ENCODE measurements around the gene MEGF10. TPM values are rescaled to one million over a fixed set of nuclear protein-coding genes. Genes with fewer than 3 reads are reported as not detected.

The MEGF10 gene
- polyA plus RNA-seq, 3 donors = 0.75 to 0.88 (median 0.83) TPM

DNA sequence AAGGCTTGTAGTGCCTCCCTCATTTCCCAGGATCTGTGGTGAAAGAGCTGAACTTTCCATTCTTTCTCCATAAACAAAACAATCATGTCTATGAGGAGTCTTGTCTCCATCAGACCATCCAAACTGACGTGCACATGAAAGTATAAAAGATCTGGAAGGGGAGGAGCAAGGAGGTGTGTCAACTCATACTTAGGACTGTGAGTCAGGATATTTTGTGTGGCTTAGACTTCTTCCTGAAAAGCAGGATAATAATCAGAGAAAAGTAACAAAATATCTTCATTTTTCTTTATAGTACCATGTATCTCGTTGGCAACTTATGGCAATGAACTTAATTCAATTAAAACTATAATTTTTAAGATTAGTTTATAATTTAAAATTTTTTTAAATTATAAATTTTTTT, 130.9 kb downstream of the MEGF10 start:
- DNase-seq (ENCODE audit: extremely low read depth in 1 of 11, low read depth in 9 of 11, low spot score in 4 of 11) = no peak

GRCh38 chr5:127423173-127423798, 132.7 kb downstream of the MEGF10 start:
- DNase-seq (ENCODE audit: extremely low read depth in 1 of 11, low read depth in 9 of 11, low spot score in 4 of 11) = no peak

GRCh38 chr5:127425037-127425436, 134.4 kb downstream of the MEGF10 start:
- no peak for DNase-seq (ENCODE audit: extremely low read depth in 1 of 11, low read depth in 9 of 11, low spot score in 4 of 11)

GRCh38 chr5:127425868-127426267, 135.3 kb downstream of the MEGF10 start:
- no peak for DNase-seq (ENCODE audit: extremely low read depth in 1 of 11, low read depth in 9 of 11, low spot score in 4 of 11)

- DNase-seq (ENCODE audit: extremely low read depth in 1 of 11, low read depth in 9 of 11, low spot score in 4 of 11) = no peak
Observed at GRCh38 chr5:127426661-127427060, 136.1 kb downstream of the MEGF10 start.

- no peak for DNase-seq (ENCODE audit: extremely low read depth in 1 of 11, low read depth in 9 of 11, low spot score in 4 of 11)
Observed at GRCh38 chr5:127428276-127428675, 137.7 kb downstream of the MEGF10 start.

GRCh38 chr5:127428748-127429147, 138.2 kb downstream of the MEGF10 start:
- DNase-seq (ENCODE audit: extremely low read depth in 1 of 11, low read depth in 9 of 11, low spot score in 4 of 11) = peak in 2 of 11 donors; percentile 19 to 25

DNA sequence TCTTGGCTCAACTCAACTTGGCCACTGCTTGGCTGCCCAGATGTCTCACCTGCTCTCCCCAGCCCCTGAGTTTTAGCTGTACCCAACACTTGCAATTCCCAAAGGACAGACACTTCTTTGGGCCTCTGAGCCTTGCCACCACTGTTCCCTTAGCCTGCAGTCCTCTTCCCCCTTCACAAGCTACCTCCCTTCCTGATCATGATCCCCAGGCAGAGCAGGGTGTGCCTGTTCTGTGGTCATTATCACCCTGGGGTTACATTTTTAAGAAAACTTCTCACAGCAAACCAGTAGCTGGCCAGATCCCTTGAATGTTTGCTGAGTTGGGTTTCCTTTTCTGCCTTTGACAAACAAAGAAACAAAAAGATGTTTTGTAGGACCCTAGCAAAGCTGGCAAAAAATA, 139.3 kb downstream of the MEGF10 start:
- no peak for DNase-seq (ENCODE audit: extremely low read depth in 1 of 11, low read depth in 9 of 11, low spot score in 4 of 11)

- DNase-seq (ENCODE audit: extremely low read depth in 1 of 11, low read depth in 9 of 11, low spot score in 4 of 11) = no peak
Observed at GRCh38 chr5:127430627-127431026, 140.0 kb downstream of the MEGF10 start.

- DNase-seq (ENCODE audit: extremely low read depth in 1 of 11, low read depth in 9 of 11, low spot score in 4 of 11) = peak in 1 of 11 donors; percentile 32
Observed at GRCh38 chr5:127431977-127432585, 141.5 kb downstream of the MEGF10 start.

DNA sequence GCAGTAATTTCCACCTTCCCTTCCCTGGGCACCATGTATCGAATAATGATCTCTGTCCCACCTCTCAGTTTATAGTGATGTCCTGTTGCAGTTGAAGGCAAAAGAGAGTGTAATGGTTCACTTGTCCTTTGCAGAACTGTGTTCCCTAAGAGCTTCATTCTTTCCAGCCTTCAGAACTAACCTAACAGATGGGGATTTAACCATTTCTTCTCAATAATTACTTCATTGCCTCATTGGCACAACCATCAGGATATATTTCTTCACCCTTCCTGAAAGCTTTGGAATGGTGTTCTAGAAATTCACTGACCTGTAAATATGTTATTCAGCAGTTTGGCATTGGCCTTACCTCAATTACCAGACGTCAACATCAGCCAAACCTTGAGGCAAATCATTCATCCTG, 142.9 kb downstream of the MEGF10 start:
- DNase-seq (ENCODE audit: extremely low read depth in 1 of 11, low read depth in 9 of 11, low spot score in 4 of 11) = no peak

DNA sequence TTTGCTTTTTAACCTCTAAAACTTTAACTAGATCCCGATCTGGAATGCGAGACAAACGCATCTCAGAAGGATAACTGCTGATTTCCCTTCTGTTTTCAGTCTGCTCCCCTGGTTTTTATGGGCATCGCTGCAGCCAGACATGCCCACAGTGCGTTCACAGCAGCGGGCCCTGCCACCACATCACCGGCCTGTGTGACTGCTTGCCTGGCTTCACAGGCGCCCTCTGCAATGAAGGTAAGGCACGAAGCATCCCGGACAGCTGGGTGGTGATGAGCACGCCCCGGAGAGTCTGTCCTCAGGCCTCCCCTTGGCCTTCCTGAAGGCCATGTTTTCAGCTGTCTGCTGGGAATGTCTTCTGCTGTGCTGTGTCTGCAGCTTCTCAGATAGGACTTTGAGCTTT, 144.0 kb downstream of the MEGF10 start:
- no peak for DNase-seq (ENCODE audit: extremely low read depth in 1 of 11, low read depth in 9 of 11, low spot score in 4 of 11)

DNA sequence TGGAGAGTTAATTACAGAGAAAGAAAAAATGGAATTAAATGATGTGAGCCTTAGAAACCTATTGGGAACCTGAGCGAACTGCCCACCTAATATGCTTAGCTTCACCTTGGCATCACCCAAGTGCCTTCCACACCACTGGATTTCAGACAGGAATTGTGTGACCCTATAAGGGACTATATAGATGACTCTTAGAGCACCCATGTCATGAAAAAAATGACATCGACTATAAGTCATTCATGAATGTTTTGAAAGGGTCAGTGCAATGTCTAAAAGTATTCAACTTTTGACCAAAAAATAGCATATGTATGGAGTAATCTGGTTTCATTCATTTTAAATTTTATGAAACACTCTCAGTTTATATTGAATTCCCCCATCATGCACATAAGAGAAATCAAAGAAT, 145.2 kb downstream of the MEGF10 start:
- DNase-seq (ENCODE audit: extremely low read depth in 1 of 11, low read depth in 9 of 11, low spot score in 4 of 11) = no peak

- no peak for DNase-seq (ENCODE audit: extremely low read depth in 1 of 11, low read depth in 9 of 11, low spot score in 4 of 11)
Observed at GRCh38 chr5:127439644-127440043, 149.0 kb downstream of the MEGF10 start.

- DNase-seq (ENCODE audit: extremely low read depth in 1 of 11, low read depth in 9 of 11, low spot score in 4 of 11) = no peak
Observed at GRCh38 chr5:127440831-127441230, 150.2 kb downstream of the MEGF10 start.

GRCh38 chr5:127441799-127442484, 151.3 kb downstream of the MEGF10 start:
- no peak for DNase-seq (ENCODE audit: extremely low read depth in 1 of 11, low read depth in 9 of 11, low spot score in 4 of 11)

- no peak for DNase-seq (ENCODE audit: extremely low read depth in 1 of 11, low read depth in 9 of 11, low spot score in 4 of 11)
Observed at GRCh38 chr5:127444171-127444570, 153.6 kb downstream of the MEGF10 start.

DNA sequence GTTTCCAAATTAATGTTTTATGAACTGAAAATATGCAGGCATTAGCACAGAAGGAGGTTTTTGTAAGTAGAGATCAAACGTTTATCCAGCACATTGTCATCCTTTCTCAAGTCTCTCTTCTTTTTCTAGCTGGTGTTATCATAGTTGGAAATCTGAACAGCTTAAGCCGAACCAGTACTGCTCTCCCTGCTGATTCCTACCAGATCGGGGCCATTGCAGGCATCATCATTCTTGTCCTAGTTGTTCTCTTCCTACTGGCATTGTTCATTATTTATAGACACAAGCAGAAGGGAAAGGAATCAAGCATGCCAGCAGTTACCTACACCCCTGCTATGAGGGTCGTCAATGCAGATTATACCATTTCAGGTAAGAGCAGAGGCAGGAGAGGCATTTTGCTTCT, 154.7 kb downstream of the MEGF10 start:
- no peak for DNase-seq (ENCODE audit: extremely low read depth in 1 of 11, low read depth in 9 of 11, low spot score in 4 of 11)

GRCh38 chr5:127446626-127447025, 156.0 kb downstream of the MEGF10 start:
- DNase-seq (ENCODE audit: extremely low read depth in 1 of 11, low read depth in 9 of 11, low spot score in 4 of 11) = no peak

- no peak for DNase-seq (ENCODE audit: extremely low read depth in 1 of 11, low read depth in 9 of 11, low spot score in 4 of 11)
Observed at GRCh38 chr5:127447827-127448226, 157.2 kb downstream of the MEGF10 start.

- no peak for DNase-seq (ENCODE audit: extremely low read depth in 1 of 11, low read depth in 9 of 11, low spot score in 4 of 11)
Observed at GRCh38 chr5:127450046-127450445, 159.4 kb downstream of the MEGF10 start.

Measured in renal cortex interstitium (tissue), 11 donors.